ENCODE data around the gene SPATA6. TPM values are rescaled to one million over a fixed set of nuclear protein-coding genes. Genes with fewer than 3 reads are reported as not detected.

SPATA6 gene
- total and polyA plus RNA-seq, 2 of the 8 experiments (the other 6 are each of a cell fraction or from before 2014, with no cell fraction given) = 2.4 to 17.2 TPM

GRCh38 chr1:48402599-48402998 is 69.4 kb downstream of the SPATA6 start:
- Histone ChIP-seq H2BK20ac (ENCODE audit: low read length) (no peak overlapping the region), H2AK5ac (ENCODE audit: low read depth, low read length) (no peak overlapping the region), H3K4me3 (ENCODE audit: extremely low read depth in 1 of 4, insufficient read depth in 2 of 4, low read depth in 3 of 4, low read length in 4 of 4) (no peak overlapping the region), H3K79me2 (ENCODE audit: control insufficient read depth in 1 of 2, insufficient read depth in 2 of 2, low read length in 2 of 2) (no peaks in the 10 kb centered on the region), H3K36me3 (ENCODE audit: control insufficient read depth in 2 of 4, insufficient read depth in 4 of 4, low read length in 3 of 4) (no peaks in the 10 kb centered on the region), H3K4me1 (replicated peaks in 1 of 4; ENCODE audit: control insufficient read depth in 3 of 4, insufficient read depth in 4 of 4, low read length in 3 of 4) (no peaks in the 10 kb centered on the region), H2BK15ac (ENCODE audit: low read length) (no peak overlapping the region), H2BK12ac (ENCODE audit: low read depth, low read length) (no peak overlapping the region), H4K5ac (ENCODE audit: insufficient read length, low read depth, low read length) (no peak overlapping the region), H3K14ac (ENCODE audit: insufficient read length) (no peak overlapping the region), H3K56ac (replicated peaks; ENCODE audit: insufficient read length, low read depth, low read length) (no peak overlapping the region), H3K27me3 (replicated peaks in 1 of 4; ENCODE audit: control insufficient read depth in 3 of 4, extremely low read depth in 1 of 4, insufficient read depth in 3 of 4, low read length in 3 of 4) (peaks cover 0 to 1% (median 0%) of the 10 kb centered on the region in 4 experiments; a peak in 1 of 7 replicates), H2BK120ac (replicated peaks; ENCODE audit: low read depth, low read length) (no peak overlapping the region), H3K18ac (ENCODE audit: extremely low read depth, low read length) (no peak overlapping the region), H3K23me2 (ENCODE audit: low read depth, low read length) (no peaks in the 10 kb centered on the region), H2BK5ac (ENCODE audit: low read depth, low read length) (no peak overlapping the region), H4K8ac (ENCODE audit: extremely low read depth, insufficient read depth, low read length) (no peak overlapping the region), H3K4ac (replicated peaks; ENCODE audit: insufficient read length, low read depth, low read length) (no peak overlapping the region), H3K9ac (replicated peaks in 1 of 4; ENCODE audit: extremely low read depth in 1 of 4, low read depth in 3 of 4, low read length in 3 of 4) (no peak overlapping the region), H2AFZ (ENCODE audit: low read length) (no peak overlapping the region), H3K4me2 (ENCODE audit: insufficient read depth in 1 of 2, low read depth in 2 of 2, low read length in 2 of 2) (no peak overlapping the region), H3K79me1 (ENCODE audit: low read depth, low read length) (no peaks in the 10 kb centered on the region), H3K27ac (ENCODE audit: low read depth, low read length) (no peak overlapping the region), H3K9me3 (ENCODE audit: insufficient read depth in 2 of 2, low read depth in 1 of 2, low read length in 1 of 2) (no peaks in the 10 kb centered on the region), H4K91ac (replicated peaks; ENCODE audit: insufficient read length, low read length) (no peak overlapping the region), H4K20me1 (replicated peaks in 1 of 2; ENCODE audit: control insufficient read depth in 1 of 2, insufficient read depth in 2 of 2, low read length in 2 of 2) (no peaks in the 10 kb centered on the region), H3K23ac (ENCODE audit: insufficient read length) (no peak overlapping the region)
- ChIA-PET CTCF (ENCODE audit: partially characterized antibody) (interaction anchor here (0.7 to 1.5 kb wide), 3 partner anchors 38 to 275 kb away, joined by 3 to 4 read pairs (median 3); no protein-coding TSS in a partner anchor), POLR2A (ENCODE audit: partially characterized antibody) (no interaction called here)
- DNase-seq (ENCODE audit: low read depth in 1 of 2, low spot score in 2 of 2) (no peak), FAIRE-seq (no peak)
- WGBS, 2 experiments (ENCODE audit: extremely low coverage in 1 of 2, insufficient coverage in 1 of 2, insufficient read length in 1 of 2, insufficient replicate concordance in 2 of 2, low coverage in 1 of 2, low lambda C conversion rate in 2 of 2, missing lambda C conversion rate in 1 of 2) = 90% methylated on average over 2 of the region's 2 CpGs; no CpG with 5 or more reads in 1 of the 2 experiments
- TF ChIP-seq SP4 (IDR thresholded peaks at IDR 0.05; ENCODE audit: low read length) (no peak), ASH2L (IDR thresholded peaks at IDR 0.05; ENCODE audit: low read length) (no peak), RXRA (IDR thresholded peaks at IDR 0.05; ENCODE audit: insufficient read depth, low read depth, low read length) (no peak), TAF7 (optimal IDR thresholded peaks at IDR 0.05; ENCODE audit: borderline replicate concordance, low read depth, low read length) (no peak), RNF2 (IDR thresholded peaks at IDR 0.05; ENCODE audit: borderline replicate concordance, low read depth, low read length, missing control alignments, poor library complexity, severe bottlenecking) (no peak), BACH1 (IDR thresholded peaks at IDR 0.05; ENCODE audit: low read length) (no peak), CTCF (IDR thresholded peaks at IDR 0.05; ENCODE audit: control extremely low read depth in 1 of 3, insufficient read depth in 1 of 3, low read depth in 1 of 3, low read length in 3 of 3) (no peak), FOSL1 (IDR thresholded peaks at IDR 0.05; ENCODE audit: insufficient read depth, low read depth, low read length) (no peak), CBX5 (IDR thresholded peaks at IDR 0.05; ENCODE audit: low read depth, low read length) (no peak), CHD2 (IDR thresholded peaks at IDR 0.05; ENCODE audit: low read length) (no peak), GTF2F1 (IDR thresholded peaks at IDR 0.05; ENCODE audit: borderline replicate concordance, low read depth, low read length) (no peak), TBP (IDR thresholded peaks at IDR 0.05; ENCODE audit: low read depth, low read length) (no peak)

Measured in H1 (cell line).